Left renal pelvis (tissue), 4 donors: ENCODE results near the gene HTR1D. TPM values are rescaled to one million over a fixed set of nuclear protein-coding genes. Genes with fewer than 3 reads are reported as not detected.

Source experiments
- DNase-seq, 4 donors: peaks; one replicate each; pipeline ENCODE4 v3.0.0-alpha.2; 2013; ENCODE audit warnings: low read depth in 4 of 4, low spot score in 3 of 4
- polyA plus RNA-seq, 4 donors: library from polyadenylated mRNA; unstranded; fragments of 120-200 nt; gene quantifications; one replicate each; pipeline ENCODE4 v1.2.1, GENCODE V29; 2013; ENCODE audit not compliant: insufficient read length in 4 of 4

The HTR1D gene
- polyA plus RNA-seq, 4 donors, result 0.19 to 0.56 (median 0.40) TPM

DNA sequence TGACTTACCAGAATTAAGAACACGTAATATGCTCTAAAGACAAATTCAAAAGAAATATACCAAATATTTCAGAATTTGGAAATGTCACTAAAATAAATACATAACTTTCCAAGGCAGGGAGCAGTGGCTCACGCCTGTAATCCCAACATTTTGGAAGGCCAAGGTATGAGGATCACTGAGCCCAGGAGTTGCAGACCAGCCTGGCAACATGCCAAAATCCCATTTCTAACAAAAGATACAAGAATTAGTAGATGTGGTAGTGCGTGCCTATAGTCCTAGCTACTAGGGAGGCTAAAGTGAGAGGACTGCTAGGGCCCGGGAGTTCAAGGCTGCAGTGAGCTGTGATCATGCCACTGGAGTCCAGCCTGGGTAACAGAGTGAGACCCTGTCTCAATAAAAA lies 60.4 kb downstream of the HTR1D start:
- DNase-seq, result no peak

DNA sequence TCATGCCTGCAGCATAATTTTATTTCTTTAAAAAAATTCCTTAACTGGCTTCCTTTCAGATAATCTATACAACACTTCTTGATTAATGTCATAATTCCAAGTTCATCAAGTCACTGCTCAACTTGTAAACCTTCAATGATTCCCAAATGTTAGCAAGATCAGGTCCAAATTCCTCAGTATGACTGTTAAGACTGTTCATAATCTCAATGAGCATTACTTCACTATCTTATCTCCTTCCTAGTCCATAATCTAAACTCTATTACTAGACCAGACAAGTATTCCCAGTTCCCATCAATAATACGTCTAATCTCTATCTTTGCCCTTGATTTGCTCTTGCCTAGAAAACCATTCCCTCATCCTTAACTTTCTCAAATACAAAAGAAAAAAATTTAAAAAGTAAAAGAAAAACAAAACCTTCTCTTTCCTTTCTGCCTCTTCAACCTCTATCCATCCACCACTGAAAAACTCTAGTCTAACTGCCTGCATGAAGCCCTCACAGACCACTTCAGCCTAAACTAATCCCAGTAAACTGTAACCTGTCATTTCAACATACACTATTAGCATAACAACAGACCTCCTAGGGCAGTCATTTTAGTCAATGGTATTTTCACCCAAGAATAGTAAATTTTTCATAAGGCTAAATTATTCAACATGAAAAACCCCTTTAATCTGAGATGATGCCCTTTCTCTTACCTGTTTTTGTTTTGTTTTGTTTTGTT lies 64.2 kb downstream of the HTR1D start:
- DNase-seq, result no peak

DNA sequence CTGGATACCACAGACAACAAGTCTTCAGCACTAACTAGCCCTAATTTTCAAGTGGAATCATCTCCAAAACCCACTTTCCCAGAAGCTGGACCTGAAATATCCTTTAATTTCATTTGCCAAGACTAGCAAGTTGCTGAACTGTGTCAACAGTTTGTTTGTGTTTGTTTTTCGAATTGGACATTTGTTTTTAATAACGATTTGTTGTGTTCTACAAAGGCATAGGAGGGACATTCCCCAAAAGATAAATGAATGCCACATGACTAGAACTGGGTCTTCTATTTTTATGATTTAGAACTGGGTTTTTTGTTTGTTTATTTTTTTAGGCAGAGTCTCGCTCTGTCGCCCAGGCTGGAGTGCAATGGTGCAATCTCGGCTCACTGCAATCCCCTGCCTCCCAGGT lies 66.6 kb downstream of the HTR1D start:
- DNase-seq, result no peak

DNA sequence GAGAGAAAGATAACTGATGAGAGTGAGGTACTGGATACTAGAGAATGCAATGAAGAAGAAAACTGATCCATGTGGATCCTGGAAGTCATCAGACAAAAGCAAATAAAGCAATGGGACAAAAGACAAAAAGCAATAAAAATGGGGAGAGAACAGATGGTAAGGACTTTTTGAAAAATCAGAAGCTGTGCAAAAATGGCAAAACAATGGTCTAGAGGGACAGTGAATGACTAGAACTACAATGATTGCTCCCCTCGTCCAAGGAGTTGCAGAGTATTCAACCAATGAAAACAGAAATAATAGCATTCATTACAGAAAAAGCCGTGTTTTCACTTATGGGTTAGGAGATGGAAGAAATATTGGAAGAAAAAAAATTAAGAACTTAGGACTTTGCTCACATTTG lies 67.2 kb downstream of the HTR1D start:
- DNase-seq, result no peak

DNA sequence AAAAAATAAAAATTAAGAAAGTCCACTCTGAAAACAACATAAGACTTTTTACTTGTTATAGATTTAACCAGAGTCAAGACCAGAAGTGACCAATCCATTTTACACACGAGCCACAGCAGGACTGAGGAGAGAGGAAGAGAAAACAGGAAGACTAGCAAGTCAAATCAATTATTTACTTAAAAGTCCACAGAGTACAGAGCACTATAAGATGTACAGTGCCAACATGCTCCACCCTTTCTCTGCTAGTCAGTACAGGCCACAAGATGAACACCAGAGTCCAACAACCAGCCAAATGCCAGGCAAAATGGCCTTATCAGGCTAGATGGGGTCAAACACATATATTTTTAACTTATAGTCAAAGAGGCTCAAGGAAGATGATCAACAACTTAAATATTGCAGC lies 68.2 kb downstream of the HTR1D start:
- no peak for DNase-seq

DNA sequence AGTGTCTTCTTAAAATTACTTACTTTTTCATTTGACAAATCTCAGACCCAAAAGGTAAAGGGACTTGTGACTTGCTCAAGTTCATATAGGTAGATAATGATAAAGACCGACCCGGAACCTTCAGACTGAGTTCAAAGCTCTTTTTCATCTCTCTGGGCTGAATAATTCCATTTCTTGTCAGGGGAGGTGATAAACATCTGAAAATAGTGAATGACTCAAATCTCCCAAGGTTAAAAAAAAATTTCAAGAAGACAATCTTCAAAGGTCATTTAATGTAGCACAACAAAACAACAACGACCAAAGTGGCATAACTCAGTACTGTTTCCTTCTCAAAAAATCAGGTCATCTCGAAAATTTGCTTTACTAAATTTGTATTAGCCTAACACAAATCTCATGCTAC lies 69.2 kb downstream of the HTR1D start:
- no peak for DNase-seq

Other genes with a start within 250 kb of the HTR1D start
- gene LACTBL1, start 244.6 kb downstream of the HTR1D start, polyA plus RNA-seq, result not detected
- gene TEX46, start 201.7 kb downstream of the HTR1D start, polyA plus RNA-seq, result under 1 TPM in 1 of 4 donors, not detected in 3; 0.27 TPM
- 100 to 1,000 TPM; 102 to 137 (median 131) TPM for gene KDM1A, start 198.0 kb downstream of the HTR1D start, polyA plus RNA-seq
- 10 to 100 TPM; 29.6 to 38.0 (median 31.2) TPM for gene LUZP1, start 48.6 kb downstream of the HTR1D start, polyA plus RNA-seq
- 100 to 1,000 TPM; 221 to 301 (median 249) TPM for gene HNRNPR, start 126.8 kb upstream of the HTR1D start, polyA plus RNA-seq
- gene ZNF436, start 152.3 kb upstream of the HTR1D start, polyA plus RNA-seq, result 10 to 100 TPM; 31.8 to 40.9 (median 37.4) TPM
- gene TCEA3, start 207.2 kb upstream of the HTR1D start, polyA plus RNA-seq, result 10 to 100 TPM; 11.2 to 55.1 (median 38.5) TPM